ENCODE data around the gene NSMCE1. TPM values are rescaled to one million over a fixed set of nuclear protein-coding genes. Genes with fewer than 3 reads are reported as not detected.

Gene NSMCE1
- total and polyA plus RNA-seq, 2 of the 4 experiments (the other 2 are of a cell fraction), result 47.5 to 120 TPM

DNA sequence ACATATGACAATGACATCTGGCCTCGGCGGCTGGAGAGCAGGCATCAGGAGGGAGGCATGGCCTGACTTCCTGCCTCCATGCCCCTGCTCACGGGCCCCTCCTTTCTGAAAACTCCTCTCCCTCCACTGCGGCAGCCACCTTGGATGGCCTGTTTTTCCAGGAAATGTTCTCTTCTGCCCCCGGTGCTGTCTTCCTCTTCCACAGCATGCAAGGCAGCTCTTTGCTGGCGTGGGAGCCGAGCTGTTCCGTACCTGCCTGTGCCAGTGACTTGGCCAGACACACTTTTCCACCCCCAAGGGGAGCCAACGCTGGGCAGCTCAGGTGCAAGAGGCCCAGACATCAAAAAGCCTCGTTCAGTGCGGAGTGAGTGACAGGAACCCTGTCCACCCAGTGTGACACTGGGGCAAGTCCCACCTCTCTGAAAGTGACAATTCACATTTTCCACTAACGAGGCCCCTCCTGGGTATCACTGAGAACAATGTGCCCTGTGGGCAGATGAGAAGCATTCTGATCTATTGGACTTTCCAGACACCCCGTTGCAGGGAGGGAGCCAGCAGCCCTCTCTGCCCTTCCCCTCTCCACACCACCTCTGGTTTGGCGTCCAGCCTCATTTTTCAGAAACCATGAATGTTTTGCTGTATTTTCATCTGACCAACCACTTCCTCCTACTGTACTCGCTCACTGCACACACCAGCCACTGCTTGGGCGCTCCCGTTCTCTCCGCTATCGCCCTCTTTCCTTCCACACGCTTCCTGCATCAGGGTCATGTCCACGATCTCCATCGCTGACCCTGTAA lies 31.2 kb downstream of the NSMCE1 start:
- Histone ChIP-seq H4K91ac (ENCODE audit: insufficient read depth, low read depth, low read length) (peak overlapping the region; percentile 92), H2BK5ac (ENCODE audit: low read depth, low read length, poor library complexity, severe bottlenecking) (peak overlapping the region; percentile 43), H3K9me1 (ENCODE audit: insufficient read depth, low read length) (peaks cover 31% of the 10 kb centered on the region), H3K14ac (replicated peaks; ENCODE audit: low read depth, low read length) (peak overlapping the region; percentile 88), H3K4ac (ENCODE audit: low read depth, low read length) (peak overlapping the region; percentile 94), H2AFZ (replicated peaks; ENCODE audit: low read length, poor library complexity) (peak overlapping the region; percentile 45), H3K9ac (ENCODE audit: low read depth, low read length) (no peak overlapping the region), H3K23ac (ENCODE audit: low read depth, low read length) (peak overlapping the region; percentile 20; the same call in 1 of the 2 replicates), H3K18ac (ENCODE audit: low read depth, low read length) (peak overlapping the region; percentile 58), H3K36me3 (ENCODE audit: control insufficient read depth, insufficient read depth, low read length) (peaks cover 4% of the 10 kb centered on the region), H3K4me3 (ENCODE audit: insufficient read depth, low read depth, low read length) (no peak overlapping the region), H4K8ac (ENCODE audit: low read depth in 2 of 2, low read length in 2 of 2) (peak overlapping the region; percentile 55 to 75; a peak in 3 of 4 replicates), H4K20me1 (ENCODE audit: insufficient read depth, low read length) (no peaks in the 10 kb centered on the region), H2AK5ac (ENCODE audit: low read depth, low read length) (peak overlapping the region; percentile 100), H2BK120ac (ENCODE audit: low read depth, low read length) (peak overlapping the region; percentile 99), H3K4me1 (ENCODE audit: control insufficient read depth, insufficient read depth, low read length) (peaks cover 29% of the 10 kb centered on the region), H2BK15ac (ENCODE audit: low read depth, low read length) (peak overlapping the region; percentile 27; the same call in 2 of the 3 replicates), H2BK20ac (ENCODE audit: low read depth, low read length) (peak overlapping the region; percentile 97), H2AK9ac (replicated peaks; ENCODE audit: low read depth, low read length, poor library complexity) (peak overlapping the region; percentile 86), H3K56ac (ENCODE audit: extremely low read depth, insufficient read depth, low read length) (peak overlapping the region; percentile 2; the same call in 1 of the 2 replicates), H3K9me3 (ENCODE audit: control insufficient read depth, insufficient read depth, low read length) (no peaks in the 10 kb centered on the region), H3K27me3 (ENCODE audit: control insufficient read depth, insufficient read depth, low read length) (no peaks in the 10 kb centered on the region), H3K4me2 (ENCODE audit: low read depth, low read length) (no peak overlapping the region), H4K5ac (ENCODE audit: low read depth, low read length) (peak overlapping the region; percentile 62), H3K27ac (ENCODE audit: insufficient read depth, low read length) (peak overlapping the region; percentile 47), H3K79me1 (ENCODE audit: low read depth in 1 of 2, low read length in 2 of 2) (peaks cover 15 to 71% of the 10 kb centered on the region in 2 experiments)
- CTCF ChIA-PET, result interaction anchor here (0.6 to 1.0 kb wide), 2 partner anchors 89 to 130 kb away, joined by 3 read pairs; no protein-coding TSS in a partner anchor
- no peak for DNase-seq
- POLR2A ChIA-PET (ENCODE audit: unreplicated experiment), result no interaction called here
- 77% methylated on average over 12 of the region's 22 CpGs; no CpG with 5 or more reads in 1 of the 2 experiments for WGBS, 2 experiments (ENCODE audit: extremely low coverage in 2 of 2, insufficient read length in 1 of 2)
- TF ChIP-seq, protein P1, sequence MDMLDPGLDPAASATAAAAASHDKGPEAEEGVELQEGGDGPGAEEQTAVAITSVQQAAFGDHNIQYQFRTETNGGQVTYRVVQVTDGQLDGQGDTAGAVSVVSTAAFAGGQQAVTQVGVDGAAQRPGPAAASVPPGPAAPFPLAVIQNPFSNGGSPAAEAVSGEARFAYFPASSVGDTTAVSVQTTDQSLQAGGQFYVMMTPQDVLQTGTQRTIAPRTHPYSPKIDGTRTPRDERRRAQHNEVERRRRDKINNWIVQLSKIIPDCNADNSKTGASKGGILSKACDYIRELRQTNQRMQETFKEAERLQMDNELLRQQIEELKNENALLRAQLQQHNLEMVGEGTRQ (IDR thresholded peaks at IDR 0.05; ENCODE audit: low read depth, low read length), result no peak
- TF ChIP-seq MAZ (IDR thresholded peaks at IDR 0.05; ENCODE audit: borderline replicate concordance, low read depth, low read length) (no peak), RFX5 (IDR thresholded peaks at IDR 0.05; ENCODE audit: low read depth, low read length) (no peak), CHD1 (IDR thresholded peaks at IDR 0.05; ENCODE audit: low read depth, low read length) (no peak), FOS (IDR thresholded peaks at IDR 0.05; ENCODE audit: low read depth, low read length) (no peak), BHLHE40 (IDR thresholded peaks at IDR 0.05; ENCODE audit: low read depth, low read length) (no peak), RAD21 (IDR thresholded peaks at IDR 0.05; ENCODE audit: low read length) (no peak)
- TF ChIP-seq, protein P2, sequence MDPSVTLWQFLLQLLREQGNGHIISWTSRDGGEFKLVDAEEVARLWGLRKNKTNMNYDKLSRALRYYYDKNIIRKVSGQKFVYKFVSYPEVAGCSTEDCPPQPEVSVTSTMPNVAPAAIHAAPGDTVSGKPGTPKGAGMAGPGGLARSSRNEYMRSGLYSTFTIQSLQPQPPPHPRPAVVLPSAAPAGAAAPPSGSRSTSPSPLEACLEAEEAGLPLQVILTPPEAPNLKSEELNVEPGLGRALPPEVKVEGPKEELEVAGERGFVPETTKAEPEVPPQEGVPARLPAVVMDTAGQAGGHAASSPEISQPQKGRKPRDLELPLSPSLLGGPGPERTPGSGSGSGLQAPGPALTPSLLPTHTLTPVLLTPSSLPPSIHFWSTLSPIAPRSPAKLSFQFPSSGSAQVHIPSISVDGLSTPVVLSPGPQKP (IDR thresholded peaks at IDR 0.05; ENCODE audit: borderline replicate concordance, low read depth, low read length), result no peak
- ATAC-seq (ENCODE audit: low read depth), result no peak
- in situ Hi-C loops (cut with MboI; ENCODE audit: low sequenced_read_pairs) (no loop called here), intact Hi-C loops (cut with micrococcal nuclease) (no loop called here), dilution Hi-C loops (cut with HindIII; ENCODE audit: low sequenced_read_pairs, unreplicated experiment) (no loop called here)
- no TSS peak for BruUV-seq (replicated peaks)
